K562 (cell line): Measurements from ENCODE around the gene URM1. TPM values are rescaled to one million over a fixed set of nuclear protein-coding genes. Genes with fewer than 3 reads are reported as not detected.
A peak's percentile ranks its signal among the peaks of the same experiment; 100 is the strongest.

ENCODE experiments used
- AFF1 ChIP-seq, 2 experiments: fragments of 450-650 bp; IDR thresholded peaks; 2 replicates each; pipeline ENCODE4 v1.6.1; 2018; ENCODE audit warnings: mild to moderate bottlenecking in 2 of 2, low read depth in 1 of 2; ENCODE audit not compliant: partially characterized antibody in 2 of 2
- CBX5 ChIP-seq: IDR thresholded peaks from 2 replicates; pipeline ENCODE4 v1.6.1; 2014; ENCODE audit warnings: low read depth, borderline replicate concordance
- CEBPG ChIP-seq, 3 experiments: fragments of 200-800 bp in 1 of 3; sonication (Bioruptor generic) in 1 of 3; sonication (generic) in 1 of 3; formaldehyde crosslinking in 1 of 3; IDR thresholded peaks in 2 of 3; conservative IDR thresholded peaks in 1 of 3; 2 replicates each; pipeline versions ENCODE4 v1.6.1 to v1.8.0; 2016 to 2022; ENCODE audit warnings: missing compliant biosample characterization in 2 of 3, missing genetic modification characterization in 2 of 3, mild to moderate bottlenecking in 1 of 3, missing genetic modification reagents in 1 of 3
- LEF1 ChIP-seq: fragments of 450-650 bp; IDR thresholded peaks from 2 replicates; pipeline ENCODE4 v1.6.1; 2016; ENCODE audit warnings: mild to moderate bottlenecking
- NFRKB ChIP-seq: fragments of 450-650 bp; IDR thresholded peaks from 2 replicates; pipeline ENCODE4 v1.6.1; 2016; ENCODE audit warnings: low read depth
- PML ChIP-seq: IDR thresholded peaks from 2 replicates; pipeline ENCODE4 v1.6.1; 2012; ENCODE audit warnings: low read length, inconsistent platforms
- SPI1 ChIP-seq: IDR thresholded peaks from 2 replicates; pipeline ENCODE4 v1.6.1; 2011; ENCODE audit warnings: low read depth, low read length, control low read depth, borderline replicate concordance
- STAT6 ChIP-seq: sonication (generic); formaldehyde crosslinking; IDR thresholded peaks from 2 replicates; pipeline ENCODE4 v1.8.1; 2023; ENCODE audit warnings: mild to moderate bottlenecking, missing genetic modification reagents
- TAF9B ChIP-seq: fragments of 450-650 bp; IDR thresholded peaks from 2 replicates; pipeline ENCODE4 v1.6.1; 2018; ENCODE audit warnings: mild to moderate bottlenecking; ENCODE audit not compliant: partially characterized antibody
- ZNF551 ChIP-seq: fragments of 250-450 bp; sonication (Bioruptor Pico); IDR thresholded peaks from 2 replicates; pipeline ENCODE4 v1.5.0; 2021; ENCODE audit warnings: mild to moderate bottlenecking, moderate library complexity
- polyA plus RNA-seq, 8 experiments: library from polyadenylated mRNA; depleted of rRNA in 4 of 8; stranded (reverse) in 5 of 8; unstranded in 3 of 8; fragments of >200 nt; fragmentation: Nextera tagmentation in 2 of 8; fragmentation: Illumina TruSeq in 1 of 8; extraction: Ambion mirVana in 2 of 8; extraction: Trizol in 1 of 8; gene quantifications; 2 replicates each; pipeline versions ENCODE4 v1.2.1 to v1.2.3, GENCODE V29; 2011 to 2014; ENCODE audit warnings: inconsistent platforms in 1 of 8, missing spikeins in 1 of 8
- total RNA-seq, 7 experiments: library from RNA; depleted of rRNA in 6 of 7; stranded (reverse); fragments of >200 nt in 6 of 7; fragmentation: Illumina TruSeq in 2 of 7; extraction: Trizol in 2 of 7; gene quantifications; 2 replicates each; pipeline versions ENCODE4 v1.2.1 to v1.2.3, GENCODE V29; 2011 to 2021; ENCODE audit warnings: low replicate concordance in 1 of 7
- TF ChIP-seq, protein P1 (sequence below): fragments of 450-650 bp; IDR thresholded peaks from 2 replicates; pipeline ENCODE4 v1.6.1; 2016; ENCODE audit warnings: low read depth

Gene URM1
- total and polyA plus RNA-seq, 9 of the 15 experiments (the other 6 are each of a cell fraction or from before 2014, with no cell fraction given): 10.1 to 88.9 (median 53.3) TPM

- TF ChIP-seq AFF1 (IDR thresholded peaks at IDR 0.05; ENCODE audit: low read depth in 1 of 2, partially characterized antibody in 2 of 2) (peak in 1 of 2 experiments; percentile 36), PML (peak; percentile 60), NFRKB (0 out of 2 replicates have a peak, but pooled peaks have one; percentile 30), TAF9B (no peak), ZNF551 (CRISPR knock-in tag) (no peak), LEF1 (no peak), STAT6 (CRISPR knock-in tag) (no peak), CEBPG (CRISPR knock-in tag; IDR thresholded peaks at IDR 0.05) (no peak), CEBPG (tag; conservative IDR thresholded peaks at IDR 0.05 in 1 of 2, IDR thresholded peaks at IDR 0.05 in 1 of 2) (no peak), SPI1 (peak; percentile 25; the same call in 1 of the 2 replicates), CBX5 (no peak)
- TF ChIP-seq, protein P1, sequence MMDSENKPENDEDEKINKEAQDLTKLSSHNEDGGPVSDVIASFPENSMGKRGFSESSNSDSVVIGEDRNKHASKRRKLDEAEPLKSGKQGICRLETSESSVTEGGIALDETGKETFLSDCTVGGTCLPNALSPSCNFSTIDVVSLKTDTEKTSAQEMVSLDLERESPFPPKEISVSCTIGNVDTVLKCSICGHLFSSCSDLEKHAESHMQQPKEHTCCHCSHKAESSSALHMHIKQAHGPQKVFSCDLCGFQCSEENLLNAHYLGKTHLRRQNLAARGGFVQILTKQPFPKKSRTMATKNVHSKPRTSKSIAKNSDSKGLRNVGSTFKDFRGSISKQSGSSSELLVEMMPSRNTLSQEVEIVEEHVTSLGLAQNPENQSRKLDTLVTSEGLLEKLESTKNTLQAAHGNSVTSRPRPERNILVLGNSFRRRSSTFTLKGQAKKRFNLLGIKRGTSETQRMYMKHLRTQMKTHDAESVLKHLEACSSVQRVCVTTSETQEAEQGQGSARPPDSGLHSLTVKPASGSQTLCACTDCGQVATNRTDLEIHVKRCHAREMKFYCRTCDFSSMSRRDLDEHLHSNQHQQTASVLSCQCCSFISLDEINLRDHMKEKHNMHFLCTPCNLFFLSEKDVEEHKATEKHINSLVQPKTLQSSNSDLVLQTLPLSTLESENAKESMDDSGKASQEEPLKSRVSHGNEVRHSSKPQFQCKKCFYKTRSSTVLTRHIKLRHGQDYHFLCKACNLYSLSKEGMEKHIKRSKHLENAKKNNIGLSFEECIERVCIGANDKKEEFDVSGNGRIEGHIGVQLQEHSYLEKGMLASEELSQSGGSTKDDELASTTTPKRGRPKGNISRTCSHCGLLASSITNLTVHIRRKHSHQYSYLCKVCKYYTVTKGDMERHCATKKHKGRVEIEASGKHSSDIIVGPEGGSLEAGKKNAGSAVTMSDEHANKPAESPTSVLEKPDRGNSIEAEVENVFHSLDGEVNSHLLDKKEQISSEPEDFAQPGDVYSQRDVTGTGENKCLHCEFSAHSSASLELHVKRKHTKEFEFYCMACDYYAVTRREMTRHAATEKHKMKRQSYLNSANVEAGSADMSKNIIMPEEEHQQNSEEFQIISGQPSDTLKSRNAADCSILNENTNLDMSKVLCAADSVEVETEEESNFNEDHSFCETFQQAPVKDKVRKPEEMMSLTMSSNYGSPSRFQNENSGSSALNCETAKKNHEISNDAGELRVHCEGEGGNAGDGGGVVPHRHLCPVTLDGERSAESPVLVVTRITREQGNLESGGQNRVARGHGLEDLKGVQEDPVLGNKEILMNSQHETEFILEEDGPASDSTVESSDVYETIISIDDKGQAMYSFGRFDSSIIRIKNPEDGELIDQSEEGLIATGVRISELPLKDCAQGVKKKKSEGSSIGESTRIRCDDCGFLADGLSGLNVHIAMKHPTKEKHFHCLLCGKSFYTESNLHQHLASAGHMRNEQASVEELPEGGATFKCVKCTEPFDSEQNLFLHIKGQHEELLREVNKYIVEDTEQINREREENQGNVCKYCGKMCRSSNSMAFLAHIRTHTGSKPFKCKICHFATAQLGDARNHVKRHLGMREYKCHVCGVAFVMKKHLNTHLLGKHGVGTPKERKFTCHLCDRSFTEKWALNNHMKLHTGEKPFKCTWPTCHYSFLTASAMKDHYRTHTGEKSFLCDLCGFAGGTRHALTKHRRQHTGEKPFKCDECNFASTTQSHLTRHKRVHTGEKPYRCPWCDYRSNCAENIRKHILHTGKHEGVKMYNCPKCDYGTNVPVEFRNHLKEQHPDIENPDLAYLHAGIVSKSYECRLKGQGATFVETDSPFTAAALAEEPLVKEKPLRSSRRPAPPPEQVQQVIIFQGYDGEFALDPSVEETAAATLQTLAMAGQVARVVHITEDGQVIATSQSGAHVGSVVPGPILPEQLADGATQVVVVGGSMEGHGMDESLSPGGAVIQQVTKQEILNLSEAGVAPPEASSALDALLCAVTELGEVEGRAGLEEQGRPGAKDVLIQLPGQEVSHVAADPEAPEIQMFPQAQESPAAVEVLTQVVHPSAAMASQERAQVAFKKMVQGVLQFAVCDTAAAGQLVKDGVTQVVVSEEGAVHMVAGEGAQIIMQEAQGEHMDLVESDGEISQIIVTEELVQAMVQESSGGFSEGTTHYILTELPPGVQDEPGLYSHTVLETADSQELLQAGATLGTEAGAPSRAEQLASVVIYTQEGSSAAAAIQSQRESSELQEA: no peak
Observed at GRCh38 chr9:128370752-128371629, at the start of gene URM1 (continued).
